ENCODE results near the gene FBXL15.

FBXL15 gene

GRCh38 chr10:102411341-102412255 is 9.0 kb upstream of the FBXL15 start:
- no peak for DNase-seq

GRCh38 chr10:102412293-102412692 is 8.3 kb upstream of the FBXL15 start:
- no peak for DNase-seq

- DNase-seq: peak; percentile 62
Observed at GRCh38 chr10:102413053-102413705, 7.5 kb upstream of the FBXL15 start.

- DNase-seq: no peak
Observed at GRCh38 chr10:102413806-102414561, 6.7 kb upstream of the FBXL15 start.

- DNase-seq: no peak
Observed at GRCh38 chr10:102414749-102415148, 5.9 kb upstream of the FBXL15 start.

GRCh38 chr10:102416283-102416682 is 4.4 kb upstream of the FBXL15 start:
- DNase-seq: no peak

- no peak for DNase-seq
Observed at GRCh38 chr10:102416695-102417094, 3.9 kb upstream of the FBXL15 start.

GRCh38 chr10:102418622-102419268 is 1.9 kb upstream of the FBXL15 start, which contains the start of gene PSD:
TSS of gene PSD (minus strand) at chr10:102418785. CDS start at chr10:102417038, 1,747 bp downstream.
- DNase-seq: no peak

GRCh38 chr10:102419269-102420180 is 1.1 kb upstream of the FBXL15 start:
- DNase-seq: peak; percentile 72

GRCh38 chr10:102420181-102420713 is 389 bp upstream of the FBXL15 start:
- no peak for DNase-seq

- no peak for DNase-seq
Observed at GRCh38 chr10:102421507-102421756, 796 bp downstream of the FBXL15 start.

GRCh38 chr10:102421757-102422512 is 1.3 kb downstream of the FBXL15 start:
- DNase-seq: peak; percentile 21

- peak; percentile 53 for DNase-seq
Observed at GRCh38 chr10:102422545-102423129, 2.0 kb downstream of the FBXL15 start.

- no peak for DNase-seq
Observed at GRCh38 chr10:102423372-102423968, 2.8 kb downstream of the FBXL15 start.

- DNase-seq: no peak
Observed at GRCh38 chr10:102424145-102424544, 3.5 kb downstream of the FBXL15 start.

- no peak for DNase-seq
Observed at GRCh38 chr10:102424916-102425315, 4.3 kb downstream of the FBXL15 start.

GRCh38 chr10:102425444-102425843 is 4.8 kb downstream of the FBXL15 start:
- DNase-seq: no peak

GRCh38 chr10:102426803-102427287 is 6.2 kb downstream of the FBXL15 start:
- no peak for DNase-seq

GRCh38 chr10:102429468-102429867 is 8.8 kb downstream of the FBXL15 start:
- no peak for DNase-seq

Data from CD4-positive, alpha-beta T cell treated with Interleukin-12 subunit alpha and Interleukin-12 subunit beta, for 1 hour (primary cell).